Smooth muscle cell (in vitro differentiated cells): ENCODE results near the gene CDADC1. TPM values are rescaled to one million over a fixed set of nuclear protein-coding genes. Genes with fewer than 3 reads are reported as not detected.

Source experiments
- DNase-seq: peaks from one replicate; lab custom pipeline; 2025; ENCODE audit not compliant: unreplicated experiment; lab: John Stamatoyannopoulos, UW
- H2AFZ ChIP-seq: fragments of 200-600 bp; sonication (generic); 2 replicates; pipeline ENCODE4 v1.6.0; 2016; ENCODE audit warnings: antibody characterized with exemption, low read depth, mild to moderate bottlenecking
- H3F3A ChIP-seq: fragments of 200-600 bp; sonication (generic); 2 replicates; pipeline ENCODE4 v1.6.0; 2017; ENCODE audit warnings: antibody characterized with exemption, low read depth
- H3K27ac ChIP-seq: fragments of 200-600 bp; sonication (generic); 2 replicates; pipeline ENCODE4 v1.5.1; 2016; ENCODE audit warnings: low read depth, mild to moderate bottlenecking
- H3K27me3 ChIP-seq: fragments of 200-600 bp; sonication (generic); 2 replicates; pipeline ENCODE4 v1.6.1; 2016; ENCODE audit warnings: low read depth, mild to moderate bottlenecking
- H3K36me3 ChIP-seq: fragments of 200-600 bp; sonication (generic); 2 replicates; pipeline ENCODE4 v1.5.1; 2016; ENCODE audit warnings: low read depth
- H3K4me1 ChIP-seq: fragments of 200-600 bp; sonication (generic); 2 replicates; pipeline ENCODE4 v1.5.1; 2016; ENCODE audit warnings: low read depth
- H3K4me2 ChIP-seq: fragments of 200-600 bp; sonication (generic); 2 replicates; pipeline ENCODE4 v1.6.0; 2016; ENCODE audit warnings: mild to moderate bottlenecking
- H3K4me3 ChIP-seq: fragments of 200-600 bp; sonication (generic); 2 replicates; pipeline ENCODE4 v1.5.1; 2016; ENCODE audit warnings: mild to moderate bottlenecking
- H3K79me2 ChIP-seq: fragments of 200-600 bp; sonication (generic); 2 replicates; pipeline ENCODE4 v1.6.0; 2016; ENCODE audit warnings: low read depth, mild to moderate bottlenecking
- H3K9ac ChIP-seq: fragments of 200-600 bp; sonication (generic); 2 replicates; pipeline ENCODE4 v1.6.0; 2016; ENCODE audit warnings: low read depth
- H3K9me3 ChIP-seq: fragments of 200-600 bp; sonication (generic); replicated peaks from 2 replicates; pipeline ENCODE4 v1.5.1; 2016; ENCODE audit warnings: low read depth
- H4K20me1 ChIP-seq: fragments of 200-600 bp; sonication (generic); 2 replicates; pipeline ENCODE4 v1.6.0; 2016; ENCODE audit warnings: low read depth
- WGBS: methylation state at CpG from one replicate; pipeline ENCODE4 v1.1.7; 2016; ENCODE audit warnings: low lambda C conversion rate; 5-methylcytosine and 5-hydroxymethylcytosine counted together
- polyA plus RNA-seq: library from polyadenylated mRNA; unstranded; fragments of >200 nt; fragmentation: Nextera tagmentation; extraction: Ambion mirVana; gene quantifications from 2 replicates; pipeline ENCODE4 v1.2.1, GENCODE V29; 2016
- total RNA-seq: library from RNA; depleted of rRNA; stranded (reverse); fragments of >200 nt; gene quantifications from 2 replicates; pipeline ENCODE4 v1.2.3, GENCODE V29; 2014
- TF ChIP-seq, protein P1 (sequence below): fragments of 200-600 bp; sonication (generic); IDR thresholded peaks from 2 replicates; pipeline ENCODE4 v1.5.1; 2017; ENCODE audit warnings: borderline replicate concordance, mild to moderate bottlenecking, antibody characterized with exemption; ENCODE audit not compliant: insufficient read depth, poor library complexity, severe bottlenecking

The CDADC1 gene
- total and polyA plus RNA-seq, 2 experiments from 2014 or later: 11.1 to 22.6 TPM

- no peak overlapping the region for H3K4me2 ChIP-seq
- H3F3A ChIP-seq: no peaks in the 10 kb centered on the region
- no peak overlapping the region for H2AFZ ChIP-seq
- TF ChIP-seq, protein P1, sequence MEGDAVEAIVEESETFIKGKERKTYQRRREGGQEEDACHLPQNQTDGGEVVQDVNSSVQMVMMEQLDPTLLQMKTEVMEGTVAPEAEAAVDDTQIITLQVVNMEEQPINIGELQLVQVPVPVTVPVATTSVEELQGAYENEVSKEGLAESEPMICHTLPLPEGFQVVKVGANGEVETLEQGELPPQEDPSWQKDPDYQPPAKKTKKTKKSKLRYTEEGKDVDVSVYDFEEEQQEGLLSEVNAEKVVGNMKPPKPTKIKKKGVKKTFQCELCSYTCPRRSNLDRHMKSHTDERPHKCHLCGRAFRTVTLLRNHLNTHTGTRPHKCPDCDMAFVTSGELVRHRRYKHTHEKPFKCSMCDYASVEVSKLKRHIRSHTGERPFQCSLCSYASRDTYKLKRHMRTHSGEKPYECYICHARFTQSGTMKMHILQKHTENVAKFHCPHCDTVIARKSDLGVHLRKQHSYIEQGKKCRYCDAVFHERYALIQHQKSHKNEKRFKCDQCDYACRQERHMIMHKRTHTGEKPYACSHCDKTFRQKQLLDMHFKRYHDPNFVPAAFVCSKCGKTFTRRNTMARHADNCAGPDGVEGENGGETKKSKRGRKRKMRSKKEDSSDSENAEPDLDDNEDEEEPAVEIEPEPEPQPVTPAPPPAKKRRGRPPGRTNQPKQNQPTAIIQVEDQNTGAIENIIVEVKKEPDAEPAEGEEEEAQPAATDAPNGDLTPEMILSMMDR: no peak
- no peak overlapping the region for H3K9ac ChIP-seq
- H3K27ac ChIP-seq: no peak overlapping the region
- 97% methylated on average over 1 of the region's 1 CpG for WGBS
- peaks cover under 1% of the 10 kb centered on the region for H3K27me3 ChIP-seq
- H3K4me1 ChIP-seq: no peaks in the 10 kb centered on the region
- H3K36me3 ChIP-seq: peaks cover 18% of the 10 kb centered on the region
- no peak for DNase-seq
- no peaks in the 10 kb centered on the region for H3K79me2 ChIP-seq
- H4K20me1 ChIP-seq: no peaks in the 10 kb centered on the region
- no peak overlapping the region for H3K4me3 ChIP-seq
- no peaks in the 10 kb centered on the region for H3K9me3 ChIP-seq
These were observed 37.6 kb upstream of the CDADC1 start for GRCh38 chr13:49210114-49210513.

DNA sequence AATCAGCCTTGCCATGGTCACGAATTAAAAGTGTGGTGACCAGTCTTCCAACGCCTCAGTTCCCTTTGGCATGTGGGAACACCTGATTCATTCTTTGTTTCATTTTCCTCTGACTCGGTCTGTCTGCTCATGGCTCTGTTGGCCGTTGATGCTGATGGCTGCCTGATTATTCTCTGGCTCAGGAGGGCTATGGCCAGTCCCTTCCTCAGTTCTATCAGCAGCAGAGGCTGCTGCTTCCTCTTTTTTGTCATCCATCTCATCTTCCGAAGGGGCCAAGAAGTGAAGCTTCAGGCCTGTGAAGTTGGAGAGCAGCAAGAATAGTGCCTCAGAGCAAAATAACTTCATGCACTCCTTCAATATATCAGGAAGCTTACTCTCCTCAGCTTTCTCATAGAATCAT is 37.1 kb upstream of the CDADC1 start:
- Histone ChIP-seq H3K9me3 (no peaks in the 10 kb centered on the region), H3K4me2 (no peak overlapping the region), H3K36me3 (peaks cover 14% of the 10 kb centered on the region), H2AFZ (no peak overlapping the region), H3F3A (no peaks in the 10 kb centered on the region), H3K27ac (no peak overlapping the region), H3K27me3 (peaks cover 3% of the 10 kb centered on the region), H3K4me3 (no peak overlapping the region), H3K79me2 (no peaks in the 10 kb centered on the region), H3K9ac (no peak overlapping the region), H4K20me1 (no peaks in the 10 kb centered on the region), H3K4me1 (no peaks in the 10 kb centered on the region)
- no peak for DNase-seq
- 96% methylated on average over 5 of the region's 5 CpGs for WGBS
- TF ChIP-seq, protein P1: no peak

DNA sequence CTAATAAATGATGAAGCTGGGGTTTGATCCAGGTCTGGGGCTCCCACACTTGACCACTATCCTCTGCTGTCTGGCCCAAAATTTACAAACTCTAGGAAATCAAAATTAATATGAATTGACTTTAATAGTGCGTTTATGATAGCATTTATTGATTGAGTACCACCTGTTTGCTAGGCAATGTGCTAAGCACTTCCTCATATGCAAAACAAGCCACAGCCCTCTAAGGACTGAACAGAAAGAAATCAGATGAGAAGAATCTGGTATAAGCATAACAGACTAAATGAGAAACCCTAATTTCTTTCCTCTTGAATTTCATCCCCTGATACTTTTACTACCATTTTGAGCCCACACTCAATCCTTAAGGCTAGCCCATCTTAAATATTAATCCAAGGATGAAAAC is 34.2 kb upstream of the CDADC1 start:
- Histone ChIP-seq H3K9me3 (no peaks in the 10 kb centered on the region), H3K27ac (no peak overlapping the region), H3K36me3 (no peaks in the 10 kb centered on the region), H3F3A (no peaks in the 10 kb centered on the region), H3K4me2 (no peak overlapping the region), H3K79me2 (no peaks in the 10 kb centered on the region), H2AFZ (no peak overlapping the region), H4K20me1 (no peaks in the 10 kb centered on the region), H3K27me3 (peaks cover 28% of the 10 kb centered on the region), H3K9ac (no peak overlapping the region), H3K4me1 (no peaks in the 10 kb centered on the region), H3K4me3 (no peak overlapping the region)
- WGBS: 100% methylated on average over 1 of the region's 1 CpG
- TF ChIP-seq, protein P1: no peak
- DNase-seq: no peak

DNA sequence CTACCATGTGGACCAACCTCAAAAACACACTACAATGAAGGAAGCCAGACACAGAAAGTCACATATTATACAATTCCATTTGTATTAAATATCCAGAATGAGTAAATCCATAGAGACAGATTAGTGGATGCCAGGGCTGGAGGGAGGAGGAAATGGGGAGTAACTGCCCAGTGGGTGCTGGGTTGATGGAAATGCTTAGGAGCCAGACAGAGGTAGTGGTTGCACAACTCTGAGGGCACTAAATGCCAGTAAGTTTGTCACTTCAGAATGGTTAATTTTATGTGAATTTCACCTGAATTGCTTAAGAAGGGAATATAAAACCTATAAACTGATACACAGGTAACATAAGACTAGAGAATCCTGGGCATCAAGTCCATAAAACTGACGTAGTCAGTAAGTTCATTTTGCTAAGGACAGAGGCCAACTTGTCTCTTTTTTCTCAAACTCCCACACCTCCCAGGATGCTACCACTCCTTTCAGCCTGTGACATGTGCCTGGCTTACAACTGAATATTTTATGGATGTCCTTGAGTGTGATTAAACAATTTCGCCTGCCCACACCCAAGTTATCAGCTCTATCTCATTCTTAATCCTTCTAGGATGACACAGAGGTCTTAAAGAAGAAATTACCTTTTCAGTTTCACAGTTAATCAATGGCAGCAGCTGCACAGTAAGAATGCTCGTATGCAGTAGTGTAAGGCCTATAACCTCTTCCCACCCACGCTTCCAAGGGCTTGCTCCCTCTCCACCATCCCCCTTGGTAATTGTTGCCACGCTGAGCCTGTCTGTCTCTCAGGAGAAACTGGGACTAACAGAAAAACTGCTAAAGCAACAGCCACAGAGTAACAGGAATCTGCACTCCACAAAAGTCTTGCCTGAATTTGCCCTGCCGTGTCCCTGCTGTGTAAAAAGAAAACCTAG is 33.5 kb upstream of the CDADC1 start:
- Histone ChIP-seq H2AFZ (no peak overlapping the region), H3K4me3 (no peak overlapping the region), H3K79me2 (no peaks in the 10 kb centered on the region), H3K27ac (no peak overlapping the region), H3F3A (no peaks in the 10 kb centered on the region), H4K20me1 (no peaks in the 10 kb centered on the region), H3K36me3 (no peaks in the 10 kb centered on the region), H3K9ac (no peak overlapping the region), H3K4me2 (no peak overlapping the region), H3K9me3 (no peaks in the 10 kb centered on the region), H3K27me3 (peaks cover 35% of the 10 kb centered on the region), H3K4me1 (no peaks in the 10 kb centered on the region)
- 65% methylated on average over 6 of the region's 6 CpGs for WGBS
- DNase-seq: no peak
- TF ChIP-seq, protein P1: no peak
